ENCODE data around the gene ZNF763. TPM values are rescaled to one million over a fixed set of nuclear protein-coding genes. Genes with fewer than 3 reads are reported as not detected.
A peak's percentile ranks its signal among the peaks of the same experiment; 100 is the strongest.
"Not testable (repeated sequence)": the region's sequence is repeated elsewhere in the genome, so short reads cannot be mapped to it uniquely, and the experiment has no call there.

ZNF763 gene
- 1.1 to 3.5 TPM (median 2.7 TPM) in 3 replicates for total RNA-seq
- long read RNA-seq, partial matches to known transcripts: 0 of 1 reads
- long read RNA-seq, other reads (novel, unspliced or antisense): 0 of 1 reads

DNA sequence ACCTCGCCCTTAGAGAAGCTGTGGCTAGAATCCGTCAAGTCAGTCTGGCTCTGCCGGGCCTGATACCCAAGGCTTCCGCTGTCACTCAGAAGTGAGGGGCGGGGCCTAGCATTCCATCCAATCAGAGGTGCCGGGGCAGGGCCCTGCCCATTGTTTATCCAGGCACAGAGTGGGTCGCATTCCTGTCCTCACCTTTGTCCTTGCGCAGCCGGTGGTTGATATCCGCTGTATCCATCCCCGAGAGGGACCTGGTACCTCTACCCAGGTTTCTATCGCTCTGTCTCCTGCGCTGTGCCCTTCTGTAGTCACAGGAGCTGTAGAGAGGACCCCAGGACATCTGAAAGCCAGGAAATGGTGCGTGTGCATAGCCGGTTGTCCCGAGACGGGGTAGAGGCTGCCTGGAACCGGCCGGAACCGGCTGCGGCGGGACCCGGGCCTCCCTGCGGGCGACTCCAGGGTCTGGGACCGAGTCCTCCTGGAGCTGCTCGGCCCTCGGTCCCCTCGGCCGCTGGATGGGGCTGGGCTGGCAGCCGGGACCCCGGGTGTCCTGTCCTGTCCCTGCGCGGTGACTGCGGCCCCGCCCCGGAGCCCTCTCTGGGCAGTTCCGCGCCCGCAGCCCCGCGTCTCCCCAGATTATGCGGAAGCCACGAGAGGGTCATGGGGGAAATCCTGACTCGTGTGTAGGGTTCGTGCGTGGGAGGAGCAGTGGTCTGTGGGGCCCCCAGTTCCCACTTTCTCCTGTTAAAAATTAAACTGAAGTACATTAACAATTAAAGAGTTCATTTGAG, at the start of gene ZNF763:
Gene ZNF763 (plus strand): TSS at position 183 of the 788 bp plus-strand sequence. CDS start 169 bp downstream, at position 352.
- DNase-seq (ENCODE audit: low spot score): no peak
- TF ChIP-seq, protein P1, sequence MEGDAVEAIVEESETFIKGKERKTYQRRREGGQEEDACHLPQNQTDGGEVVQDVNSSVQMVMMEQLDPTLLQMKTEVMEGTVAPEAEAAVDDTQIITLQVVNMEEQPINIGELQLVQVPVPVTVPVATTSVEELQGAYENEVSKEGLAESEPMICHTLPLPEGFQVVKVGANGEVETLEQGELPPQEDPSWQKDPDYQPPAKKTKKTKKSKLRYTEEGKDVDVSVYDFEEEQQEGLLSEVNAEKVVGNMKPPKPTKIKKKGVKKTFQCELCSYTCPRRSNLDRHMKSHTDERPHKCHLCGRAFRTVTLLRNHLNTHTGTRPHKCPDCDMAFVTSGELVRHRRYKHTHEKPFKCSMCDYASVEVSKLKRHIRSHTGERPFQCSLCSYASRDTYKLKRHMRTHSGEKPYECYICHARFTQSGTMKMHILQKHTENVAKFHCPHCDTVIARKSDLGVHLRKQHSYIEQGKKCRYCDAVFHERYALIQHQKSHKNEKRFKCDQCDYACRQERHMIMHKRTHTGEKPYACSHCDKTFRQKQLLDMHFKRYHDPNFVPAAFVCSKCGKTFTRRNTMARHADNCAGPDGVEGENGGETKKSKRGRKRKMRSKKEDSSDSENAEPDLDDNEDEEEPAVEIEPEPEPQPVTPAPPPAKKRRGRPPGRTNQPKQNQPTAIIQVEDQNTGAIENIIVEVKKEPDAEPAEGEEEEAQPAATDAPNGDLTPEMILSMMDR (IDR thresholded peaks at IDR 0.05): no peak
- Mint-ChIP-seq H3K4me3 (ENCODE audit: unreplicated experiment) (peak within 1 kb of the TSS; percentile 87), H3K9me3 (ENCODE audit: low read depth) (peaks cover 5% of the 10 kb centered on the region), H3K27me3 (ENCODE audit: low read depth) (no peaks in the 10 kb centered on the region), H3K4me1 (ENCODE audit: low read depth) (peaks cover 21% of the 10 kb centered on the region), H3K27ac (ENCODE audit: unreplicated experiment) (peak within 1 kb of the TSS; percentile 98), H3K36me3 (ENCODE audit: low read depth) (peaks cover 5% of the 10 kb centered on the region)

GRCh38 chr19:11921852-11922495, 42.9 kb upstream of the ZNF763 start:
- no peak overlapping the region for H3K27ac Mint-ChIP-seq (ENCODE audit: unreplicated experiment)
- H3K4me1 Mint-ChIP-seq (ENCODE audit: low read depth): peaks cover 31% of the 10 kb centered on the region
- no peaks in the 10 kb centered on the region for H3K27me3 Mint-ChIP-seq (ENCODE audit: low read depth)
- peaks cover 12% of the 10 kb centered on the region for H3K9me3 Mint-ChIP-seq (ENCODE audit: low read depth)
- H3K4me3 Mint-ChIP-seq (ENCODE audit: unreplicated experiment): no peak overlapping the region
- TF ChIP-seq, protein P1 (IDR thresholded peaks at IDR 0.05): no peak
- H3K36me3 Mint-ChIP-seq (ENCODE audit: low read depth): peaks cover 6% of the 10 kb centered on the region
- DNase-seq (ENCODE audit: low spot score): no peak

DNA sequence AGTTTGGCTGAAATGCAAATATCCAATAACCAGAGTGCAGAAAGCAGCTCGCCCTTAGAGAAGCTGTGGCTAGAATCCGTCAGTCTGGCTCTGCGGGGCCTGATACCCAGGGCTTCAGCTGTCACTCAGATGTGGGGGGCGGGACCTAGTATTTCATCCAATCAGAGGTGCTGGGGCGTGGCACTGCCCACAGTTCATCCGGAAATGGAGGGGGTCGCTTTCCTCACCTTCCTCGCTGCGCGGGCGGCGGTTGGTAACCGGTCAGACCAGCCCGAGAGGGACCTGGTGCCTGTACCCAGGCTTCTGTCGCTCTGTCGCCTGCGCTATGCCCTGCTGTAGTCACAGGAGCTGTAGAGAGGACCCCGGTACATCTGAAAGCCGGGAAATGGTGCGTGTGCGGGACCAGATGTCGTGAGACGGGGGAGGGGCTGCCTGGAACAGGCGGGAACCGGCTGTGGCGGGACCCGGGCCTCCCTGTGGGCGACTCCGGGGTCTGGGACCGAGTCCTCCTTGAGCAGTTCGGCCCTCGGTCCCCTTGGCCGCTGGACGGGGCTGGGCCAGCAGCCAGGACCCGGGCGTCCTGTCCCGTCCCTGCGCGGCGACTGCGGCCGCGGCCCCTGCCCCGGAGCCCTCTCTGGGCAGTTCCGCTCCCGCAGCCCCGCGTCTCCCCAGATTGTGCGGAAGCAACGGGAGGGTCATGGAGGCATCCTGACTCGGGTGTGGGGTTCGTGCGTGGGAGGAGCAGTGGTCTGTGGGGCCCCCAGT, 39.8 kb upstream of the ZNF763 start, which contains the start of gene ZNF700:
Gene ZNF700 (plus strand): TSS at position 222 of the 765 bp plus-strand sequence. CDS start 104 bp downstream, at position 326.
- Mint-ChIP-seq H3K27me3 (ENCODE audit: low read depth) (no peaks in the 10 kb centered on the region), H3K9me3 (ENCODE audit: low read depth) (peaks cover under 1% of the 10 kb centered on the region), H3K4me1 (ENCODE audit: low read depth) (peaks cover 31% of the 10 kb centered on the region), H3K27ac (ENCODE audit: unreplicated experiment) (peak within 1 kb of the TSS; percentile 98), H3K4me3 (ENCODE audit: unreplicated experiment) (peak within 1 kb of the TSS; percentile 96), H3K36me3 (ENCODE audit: low read depth) (no peaks in the 10 kb centered on the region)
- TF ChIP-seq, protein P1 (IDR thresholded peaks at IDR 0.05): no peak
- peak; percentile 92 for DNase-seq (ENCODE audit: low spot score)

- peak overlapping the region; percentile 89 for H3K27ac Mint-ChIP-seq (ENCODE audit: unreplicated experiment)
- H3K27me3 Mint-ChIP-seq (ENCODE audit: low read depth); H3K9me3 Mint-ChIP-seq (ENCODE audit: low read depth); DNase-seq (ENCODE audit: low spot score); H3K36me3 Mint-ChIP-seq (ENCODE audit: low read depth): not testable (repeated sequence)
- peak overlapping the region; percentile 96 for H3K4me3 Mint-ChIP-seq (ENCODE audit: unreplicated experiment)
- H3K4me1 Mint-ChIP-seq (ENCODE audit: low read depth): peaks cover 31% of the 10 kb centered on the region
Observed at GRCh38 chr19:11925651-11926187, 39.1 kb upstream of the ZNF763 start.

DNA sequence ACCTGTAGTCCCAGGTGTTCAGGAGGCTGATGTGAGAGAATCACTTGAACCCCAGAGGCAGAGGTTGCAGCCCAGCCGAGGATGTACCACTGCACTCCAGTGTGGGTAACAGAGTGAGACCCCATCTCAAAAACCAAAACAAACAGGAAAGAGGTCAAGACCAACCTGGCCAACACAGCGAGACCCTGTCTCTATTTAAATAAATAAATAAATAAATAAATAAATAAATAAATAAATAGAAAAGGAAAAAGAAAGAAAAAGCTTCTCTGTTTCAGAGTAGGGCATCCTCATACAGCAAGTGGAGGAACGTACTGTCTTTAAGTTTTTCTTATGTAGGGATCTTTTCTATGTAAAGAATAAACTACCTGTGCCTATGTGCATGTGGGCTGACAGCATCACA, 37.6 kb upstream of the ZNF763 start:
- H3K4me1 Mint-ChIP-seq (ENCODE audit: low read depth): peaks cover 39% of the 10 kb centered on the region
- no peaks in the 10 kb centered on the region for H3K27me3 Mint-ChIP-seq (ENCODE audit: low read depth)
- H3K27ac Mint-ChIP-seq (ENCODE audit: unreplicated experiment): no peak overlapping the region
- H3K9me3 Mint-ChIP-seq (ENCODE audit: low read depth): peaks cover 7% of the 10 kb centered on the region
- H3K4me3 Mint-ChIP-seq (ENCODE audit: unreplicated experiment): no peak overlapping the region
- H3K36me3 Mint-ChIP-seq (ENCODE audit: low read depth): no peaks in the 10 kb centered on the region
- TF ChIP-seq, protein P1 (IDR thresholded peaks at IDR 0.05): no peak
- no peak for DNase-seq (ENCODE audit: low spot score)

Measured in chondrocyte (in vitro differentiated cells).